ENCODE measurements around the gene COL16A1.
A peak's percentile ranks its signal among the peaks of the same experiment; 100 is the strongest.

Gene COL16A1

DNA sequence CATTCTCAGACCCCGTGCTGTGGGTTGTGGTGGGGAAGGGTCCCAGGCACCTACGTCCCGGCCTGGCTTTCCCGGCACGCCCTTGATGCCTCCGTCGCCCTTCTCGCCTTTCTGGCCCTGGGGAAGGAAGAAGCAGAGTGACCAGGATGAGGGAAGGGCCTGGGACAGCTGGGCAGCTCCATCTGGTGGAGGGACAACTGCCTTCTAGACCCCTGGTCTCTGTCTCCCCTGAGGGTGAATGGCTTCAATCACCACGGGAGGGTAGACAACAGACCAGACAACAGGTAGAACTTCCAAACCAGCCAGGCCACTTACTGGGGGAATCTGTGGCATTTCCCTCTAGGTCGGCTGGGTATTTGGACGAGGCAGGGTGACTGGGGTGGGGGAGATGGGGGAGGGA is 11.9 kb downstream of the COL16A1 start:
- H3K9ac ChIP-seq (ENCODE audit: low read depth, low read length): no peak overlapping the region
- no peaks in the 10 kb centered on the region for H3K36me3 ChIP-seq (ENCODE audit: insufficient read depth, low read length)
- no peaks in the 10 kb centered on the region for H3K9me3 ChIP-seq (ENCODE audit: insufficient read depth, low read depth, low read length)
- H3K4me3 ChIP-seq (ENCODE audit: low read length): no peak overlapping the region
- WGBS: 87% methylated on average over 10 of the region's 11 CpGs
- H3K27me3 ChIP-seq (ENCODE audit: insufficient read depth, low read length): no peaks in the 10 kb centered on the region
- no peak overlapping the region for H3K27ac ChIP-seq (ENCODE audit: low read depth, low read length)
- H3K4me1 ChIP-seq (ENCODE audit: insufficient read depth, low read length): peaks cover 7% of the 10 kb centered on the region; the same call in 1 of the 2 replicates

- no peaks in the 10 kb centered on the region for H3K36me3 ChIP-seq (ENCODE audit: insufficient read depth, low read length)
- H3K9ac ChIP-seq (ENCODE audit: low read depth, low read length): no peak overlapping the region
- no peaks in the 10 kb centered on the region for H3K27me3 ChIP-seq (ENCODE audit: insufficient read depth, low read length)
- no peaks in the 10 kb centered on the region for H3K9me3 ChIP-seq (ENCODE audit: insufficient read depth, low read depth, low read length)
- H3K27ac ChIP-seq (ENCODE audit: low read depth, low read length): no peak overlapping the region
- WGBS: 87% methylated on average over 3 of the region's 4 CpGs
- H3K4me1 ChIP-seq (ENCODE audit: insufficient read depth, low read length): peaks cover 7% of the 10 kb centered on the region; the same call in 1 of the 2 replicates
- H3K4me3 ChIP-seq (ENCODE audit: low read length): no peak overlapping the region
These were observed 12.4 kb downstream of the COL16A1 start for GRCh38 chr1:31691446-31691845.

DNA sequence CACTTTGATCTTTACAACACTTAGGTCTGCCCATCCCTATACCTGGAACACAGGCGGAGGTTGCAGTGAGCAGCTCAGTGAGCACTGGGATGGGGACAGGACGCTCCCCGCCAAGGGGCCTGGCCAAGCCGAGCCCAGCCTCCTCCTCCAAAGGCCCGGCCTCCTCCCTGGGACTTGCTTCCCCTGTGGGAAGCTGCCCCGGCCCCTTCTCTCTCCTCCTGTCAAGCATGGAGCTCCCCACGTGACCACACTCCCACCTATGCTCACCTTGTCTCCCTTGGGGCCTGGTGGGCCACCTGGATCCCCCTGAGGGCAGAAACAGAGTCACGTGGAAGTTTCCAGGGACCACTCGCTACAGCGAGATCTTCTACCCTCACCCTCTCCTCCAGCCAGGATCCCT is 12.9 kb downstream of the COL16A1 start:
- WGBS: 81% methylated on average over 10 of the region's 10 CpGs
- H3K9ac ChIP-seq (ENCODE audit: low read depth, low read length): no peak overlapping the region
- H3K4me1 ChIP-seq (ENCODE audit: insufficient read depth, low read length): peaks cover 7% of the 10 kb centered on the region; the same call in 1 of the 2 replicates
- H3K27ac ChIP-seq (ENCODE audit: low read depth, low read length): no peak overlapping the region
- no peak overlapping the region for H3K4me3 ChIP-seq (ENCODE audit: low read length)
- H3K36me3 ChIP-seq (ENCODE audit: insufficient read depth, low read length): no peaks in the 10 kb centered on the region
- H3K27me3 ChIP-seq (ENCODE audit: insufficient read depth, low read length): no peaks in the 10 kb centered on the region
- H3K9me3 ChIP-seq (ENCODE audit: insufficient read depth, low read depth, low read length): no peaks in the 10 kb centered on the region

DNA sequence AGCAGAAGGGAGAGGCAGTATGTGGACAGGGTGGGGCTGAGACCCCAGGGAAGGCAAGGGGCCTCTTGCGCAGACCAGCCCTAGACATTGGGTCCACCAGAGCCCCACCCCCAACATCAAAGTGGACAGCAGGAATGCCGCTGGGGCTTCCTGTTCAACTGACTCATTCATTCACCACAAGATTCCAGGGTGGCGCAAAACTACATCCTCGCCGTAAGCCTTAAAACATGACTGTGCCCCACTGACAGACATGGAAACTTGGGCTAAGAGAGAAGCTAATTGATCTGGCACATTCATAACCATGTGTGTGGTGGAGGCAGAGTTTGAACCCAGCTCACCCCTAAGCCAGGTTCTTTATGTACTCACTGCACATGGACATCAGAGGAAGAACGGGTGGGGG is 14.0 kb downstream of the COL16A1 start:
- H3K9me3 ChIP-seq (ENCODE audit: insufficient read depth, low read depth, low read length): no peaks in the 10 kb centered on the region
- H3K4me1 ChIP-seq (ENCODE audit: insufficient read depth, low read length): peaks cover 7% of the 10 kb centered on the region; the same call in 1 of the 2 replicates
- H3K36me3 ChIP-seq (ENCODE audit: insufficient read depth, low read length): no peaks in the 10 kb centered on the region
- peak overlapping the region; percentile 45; the same call in 1 of the 2 replicates for H3K27ac ChIP-seq (ENCODE audit: low read depth, low read length)
- 93% methylated on average over 6 of the region's 6 CpGs for WGBS
- no peak overlapping the region for H3K4me3 ChIP-seq (ENCODE audit: low read length)
- 0 out of 2 replicates have a peak overlapping the region, but pooled peaks have one; percentile 14 for H3K9ac ChIP-seq (ENCODE audit: low read depth, low read length)
- no peaks in the 10 kb centered on the region for H3K27me3 ChIP-seq (ENCODE audit: insufficient read depth, low read length)

DNA sequence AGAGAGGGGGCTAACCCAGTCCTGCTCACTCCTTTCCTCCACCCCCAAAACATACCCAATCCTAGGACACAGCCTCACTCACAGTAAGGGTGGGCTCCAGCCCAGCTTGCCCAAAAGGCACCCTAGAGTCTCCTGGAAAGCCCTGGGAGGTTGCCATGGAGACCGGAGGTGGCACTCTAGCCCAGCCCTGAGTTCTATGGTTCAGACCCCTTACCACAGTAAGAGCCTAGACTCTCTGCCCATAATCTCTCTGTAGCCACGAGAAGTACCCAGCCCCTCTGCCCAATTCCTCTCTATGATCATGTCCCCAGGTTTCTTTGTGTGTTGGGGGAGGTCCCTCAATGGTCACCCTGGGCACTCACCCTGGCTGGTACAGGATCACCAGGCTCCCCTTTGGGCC is 14.4 kb downstream of the COL16A1 start:
- H3K9me3 ChIP-seq (ENCODE audit: insufficient read depth, low read depth, low read length): no peaks in the 10 kb centered on the region
- peak overlapping the region; percentile 45; the same call in 1 of the 2 replicates for H3K27ac ChIP-seq (ENCODE audit: low read depth, low read length)
- H3K36me3 ChIP-seq (ENCODE audit: insufficient read depth, low read length): no peaks in the 10 kb centered on the region
- 74% methylated on average over 2 of the region's 2 CpGs for WGBS
- no peaks in the 10 kb centered on the region for H3K27me3 ChIP-seq (ENCODE audit: insufficient read depth, low read length)
- peaks cover 7% of the 10 kb centered on the region; the same call in 1 of the 2 replicates for H3K4me1 ChIP-seq (ENCODE audit: insufficient read depth, low read length)
- 0 out of 2 replicates have a peak overlapping the region, but pooled peaks have one; percentile 14 for H3K9ac ChIP-seq (ENCODE audit: low read depth, low read length)
- no peak overlapping the region for H3K4me3 ChIP-seq (ENCODE audit: low read length)

GRCh38 chr1:31688233-31688918 is 15.4 kb downstream of the COL16A1 start:
- no peaks in the 10 kb centered on the region for H3K9me3 ChIP-seq (ENCODE audit: insufficient read depth, low read depth, low read length)
- no peak overlapping the region for H3K27ac ChIP-seq (ENCODE audit: low read depth, low read length)
- no peak overlapping the region for H3K9ac ChIP-seq (ENCODE audit: low read depth, low read length)
- no peak overlapping the region for H3K4me3 ChIP-seq (ENCODE audit: low read length)
- H3K4me1 ChIP-seq (ENCODE audit: insufficient read depth, low read length): peaks cover 7% of the 10 kb centered on the region; the same call in 1 of the 2 replicates
- 86% methylated on average over 8 of the region's 8 CpGs for WGBS
- H3K36me3 ChIP-seq (ENCODE audit: insufficient read depth, low read length): no peaks in the 10 kb centered on the region
- no peaks in the 10 kb centered on the region for H3K27me3 ChIP-seq (ENCODE audit: insufficient read depth, low read length)

DNA sequence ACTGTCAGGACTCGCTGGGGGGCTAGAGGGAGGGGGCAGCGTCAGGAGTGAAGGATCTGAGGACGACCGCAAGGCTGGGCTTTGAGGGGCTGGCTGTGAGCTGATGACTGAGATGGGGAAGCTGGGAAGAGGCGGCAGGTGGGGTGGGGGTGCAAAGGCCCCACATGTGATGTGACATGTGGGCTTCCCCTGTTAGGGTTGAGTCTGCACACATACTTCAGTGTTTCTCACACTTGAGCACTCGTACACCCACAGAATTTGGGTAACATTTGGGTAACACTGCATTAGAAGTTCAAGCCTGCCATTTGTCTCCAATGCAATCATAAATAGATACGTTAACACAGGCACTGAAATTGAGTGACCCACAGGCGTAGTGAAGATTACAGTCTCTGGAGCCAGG is 16.2 kb downstream of the COL16A1 start:
- Histone ChIP-seq H3K4me3 (ENCODE audit: low read length) (no peak overlapping the region), H3K9me3 (ENCODE audit: insufficient read depth, low read depth, low read length) (no peaks in the 10 kb centered on the region), H3K9ac (ENCODE audit: low read depth, low read length) (no peak overlapping the region), H3K27me3 (ENCODE audit: insufficient read depth, low read length) (no peaks in the 10 kb centered on the region), H3K36me3 (ENCODE audit: insufficient read depth, low read length) (no peaks in the 10 kb centered on the region), H3K4me1 (ENCODE audit: insufficient read depth, low read length) (peaks cover 7% of the 10 kb centered on the region; the same call in 1 of the 2 replicates), H3K27ac (ENCODE audit: low read depth, low read length) (no peak overlapping the region)
- 88% methylated on average over 8 of the region's 8 CpGs for WGBS

GRCh38 chr1:31685795-31686194 is 18.0 kb downstream of the COL16A1 start:
- peaks cover 7% of the 10 kb centered on the region; the same call in 1 of the 2 replicates for H3K4me1 ChIP-seq (ENCODE audit: insufficient read depth, low read length)
- no peak overlapping the region for H3K4me3 ChIP-seq (ENCODE audit: low read length)
- peaks cover 3% of the 10 kb centered on the region; the same call in 1 of the 2 replicates for H3K36me3 ChIP-seq (ENCODE audit: insufficient read depth, low read length)
- no peak overlapping the region for H3K27ac ChIP-seq (ENCODE audit: low read depth, low read length)
- no peaks in the 10 kb centered on the region for H3K9me3 ChIP-seq (ENCODE audit: insufficient read depth, low read depth, low read length)
- no peak overlapping the region for H3K9ac ChIP-seq (ENCODE audit: low read depth, low read length)
- WGBS: 87% methylated on average over 8 of the region's 8 CpGs
- no peaks in the 10 kb centered on the region for H3K27me3 ChIP-seq (ENCODE audit: insufficient read depth, low read length)

GRCh38 chr1:31683997-31684396 is 19.8 kb downstream of the COL16A1 start:
- Histone ChIP-seq H3K27me3 (ENCODE audit: insufficient read depth, low read length) (no peaks in the 10 kb centered on the region), H3K27ac (ENCODE audit: low read depth, low read length) (no peak overlapping the region), H3K36me3 (ENCODE audit: insufficient read depth, low read length) (peaks cover 3% of the 10 kb centered on the region; the same call in 1 of the 2 replicates), H3K4me1 (ENCODE audit: insufficient read depth, low read length) (no peaks in the 10 kb centered on the region), H3K9ac (ENCODE audit: low read depth, low read length) (no peak overlapping the region), H3K9me3 (ENCODE audit: insufficient read depth, low read depth, low read length) (no peaks in the 10 kb centered on the region), H3K4me3 (ENCODE audit: low read length) (no peak overlapping the region)
- WGBS: 81% methylated on average over 11 of the region's 11 CpGs

GRCh38 chr1:31681415-31681814 is 22.4 kb downstream of the COL16A1 start:
- Histone ChIP-seq H3K36me3 (ENCODE audit: insufficient read depth, low read length) (peaks cover 3% of the 10 kb centered on the region; the same call in 1 of the 2 replicates), H3K9me3 (ENCODE audit: insufficient read depth, low read depth, low read length) (no peaks in the 10 kb centered on the region), H3K27me3 (ENCODE audit: insufficient read depth, low read length) (no peaks in the 10 kb centered on the region), H3K27ac (ENCODE audit: low read depth, low read length) (no peak overlapping the region), H3K9ac (ENCODE audit: low read depth, low read length) (no peak overlapping the region), H3K4me3 (ENCODE audit: low read length) (no peak overlapping the region), H3K4me1 (ENCODE audit: insufficient read depth, low read length) (no peaks in the 10 kb centered on the region)
- WGBS: 80% methylated on average over 9 of the region's 9 CpGs

GRCh38 chr1:31679676-31680230 is 24.1 kb downstream of the COL16A1 start:
- Histone ChIP-seq H3K9me3 (ENCODE audit: insufficient read depth, low read depth, low read length) (no peaks in the 10 kb centered on the region), H3K27me3 (ENCODE audit: insufficient read depth, low read length) (no peaks in the 10 kb centered on the region)
- 91% methylated on average over 23 of the region's 23 CpGs for WGBS

More at GRCh38 chr1:31679676-31680230, 24.1 kb downstream of the COL16A1 start:
- Histone ChIP-seq H3K27ac (ENCODE audit: low read depth, low read length) (no peak overlapping the region), H3K36me3 (ENCODE audit: insufficient read depth, low read length) (peaks cover 3% of the 10 kb centered on the region; the same call in 1 of the 2 replicates), H3K4me3 (ENCODE audit: low read length) (no peak overlapping the region), H3K4me1 (ENCODE audit: insufficient read depth, low read length) (no peaks in the 10 kb centered on the region), H3K9ac (ENCODE audit: low read depth, low read length) (no peak overlapping the region)
